BJ (cell line): ENCODE data around the gene FAM50A. TPM values are rescaled to one million over a fixed set of nuclear protein-coding genes. Genes with fewer than 3 reads are reported as not detected.

Experiments
- CTCF ChIA-PET: fragments of 350-600 bp; formaldehyde crosslinking; extraction: SDS; loops from one replicate; lab custom pipeline; 2021; ENCODE audit warnings: antibody characterized with exemption, inconsistent platforms; lab: Yijun Ruan, JAX
- POLR2A ChIA-PET: fragments of 300-600 bp; sonication (Branson Sonifier 250); formaldehyde crosslinking; extraction: SDS; loops from one replicate; lab custom pipeline; 2021; ENCODE audit warnings: antibody characterized with exemption; lab: Charles Lee
- DNase-seq: peaks from one replicate; pipeline ENCODE4 v3.0.0-alpha.2; 2011; ENCODE audit warnings: low read depth
- H3K27me3 ChIP-seq: 2 replicates; pipeline ENCODE4 v1.6.0; 2011; ENCODE audit warnings: low read length; ENCODE audit not compliant: control insufficient read depth, insufficient read depth
- H3K36me3 ChIP-seq: 2 replicates; pipeline ENCODE4 v1.5.1; 2011; ENCODE audit warnings: low read length; ENCODE audit not compliant: control insufficient read depth, insufficient read depth
- H3K4me3 ChIP-seq: 2 replicates; pipeline ENCODE4 v1.5.1; 2011; ENCODE audit warnings: low read depth, mild to moderate bottlenecking, control low read depth, low read length
- CTCF ChIP-seq: IDR thresholded peaks from 2 replicates; pipeline ENCODE4 v1.5.1; 2011; ENCODE audit warnings: low read depth, mild to moderate bottlenecking, control low read depth, inconsistent platforms, low read length, moderate library complexity; ENCODE audit not compliant: insufficient read depth
- polyA plus RNA-seq: library from polyadenylated mRNA; depleted of rRNA; stranded (reverse); fragments of >200 nt; gene quantifications from 2 replicates; pipeline ENCODE4 v1.2.3, GENCODE V29; 2011

FAM50A gene
- polyA plus RNA-seq, 1 experiment = 74.8 TPM

GRCh38 chrX:154484255-154485149 lies 40.6 kb downstream of the FAM50A start:
- DNase-seq = no peak
- CTCF ChIA-PET = interaction anchor here (1.0 kb wide), 1 partner anchor 86 kb away, joined by 3 read pairs; no protein-coding TSS in a partner anchor
- no peak for TF ChIP-seq CTCF

GRCh38 chrX:154485150-154486051 lies 41.5 kb downstream of the FAM50A start:
- ChIA-PET POLR2A (no interaction called here), CTCF (interaction anchor here (1.0 kb wide), 1 partner anchor 86 kb away, joined by 3 read pairs; no protein-coding TSS in a partner anchor)

More at GRCh38 chrX:154484255-154485149, 40.6 kb downstream of the FAM50A start:
- Histone ChIP-seq H3K4me3 (no peak overlapping the region), H3K36me3 (peaks cover 8% of the 10 kb centered on the region), H3K27me3 (no peaks in the 10 kb centered on the region)
- POLR2A ChIA-PET = no interaction called here

GRCh38 chrX:154486052-154486395 lies 42.1 kb downstream of the FAM50A start:
- CTCF ChIA-PET = no interaction called here
- TF ChIP-seq CTCF = no peak
- no peak for DNase-seq
- Histone ChIP-seq H3K4me3 (peak overlapping the region; percentile 57), H3K36me3 (peaks cover 8% of the 10 kb centered on the region), H3K27me3 (no peaks in the 10 kb centered on the region)
- POLR2A ChIA-PET = no interaction called here

More at GRCh38 chrX:154485150-154486051, 41.5 kb downstream of the FAM50A start:
- Histone ChIP-seq H3K4me3 (peak overlapping the region; percentile 57), H3K27me3 (no peaks in the 10 kb centered on the region), H3K36me3 (peaks cover 8% of the 10 kb centered on the region)
- no peak for TF ChIP-seq CTCF
- no peak for DNase-seq

- Histone ChIP-seq H3K27me3 (no peaks in the 10 kb centered on the region), H3K4me3 (peak within 1 kb of the TSS; percentile 57), H3K36me3 (peaks cover 8% of the 10 kb centered on the region)
- TF ChIP-seq CTCF = no peak
- CTCF ChIA-PET = interaction anchor here (0.7 kb wide), 1 partner anchor 12 kb away, joined by 3 read pairs; no protein-coding TSS in a partner anchor
- no peak for DNase-seq
- POLR2A ChIA-PET = no interaction called here
Measured at GRCh38 chrX:154486396-154487207, 42.7 kb downstream of the FAM50A start, which contains the start of gene UBL4A. Gene UBL4A (minus strand): TSS chrX:154486615. CDS start chrX:154486584, 31 bp downstream.
